ENCODE data around the gene CD1C.

CD1C gene

GRCh38 chr1:158286941-158287346 lies 2.8 kb upstream of the CD1C start:
- no peak for TF ChIP-seq CTCF (conservative IDR thresholded peaks at IDR 0.05)
- no peak for TF ChIP-seq ZFX (IDR thresholded peaks at IDR 0.05)
- H3K27ac ChIP-seq = no peak overlapping the region

- H3K27ac ChIP-seq = no peak overlapping the region
- TF ChIP-seq CTCF (conservative IDR thresholded peaks at IDR 0.05) = no peak
- TF ChIP-seq ZFX (IDR thresholded peaks at IDR 0.05) = no peak
These were observed 660 bp downstream of the CD1C start for GRCh38 chr1:158290321-158290844.

GRCh38 chr1:158295791-158296190 lies 6.1 kb downstream of the CD1C start:
- TF ChIP-seq ZFX (IDR thresholded peaks at IDR 0.05) (no peak), CTCF (conservative IDR thresholded peaks at IDR 0.05) (no peak)
- no peak overlapping the region for H3K27ac ChIP-seq

GRCh38 chr1:158310623-158311022 lies 20.9 kb downstream of the CD1C start:
- no peak overlapping the region for H3K27ac ChIP-seq
- no peak for TF ChIP-seq CTCF (conservative IDR thresholded peaks at IDR 0.05)
- no peak for TF ChIP-seq ZFX (IDR thresholded peaks at IDR 0.05)

GRCh38 chr1:158311066-158311465 lies 21.3 kb downstream of the CD1C start:
- TF ChIP-seq CTCF (conservative IDR thresholded peaks at IDR 0.05) (no peak), ZFX (IDR thresholded peaks at IDR 0.05) (no peak)
- no peak overlapping the region for H3K27ac ChIP-seq

- no peak overlapping the region for H3K27ac ChIP-seq
- TF ChIP-seq CTCF (conservative IDR thresholded peaks at IDR 0.05) (no peak), ZFX (IDR thresholded peaks at IDR 0.05) (no peak)
These were observed 34.1 kb downstream of the CD1C start for GRCh38 chr1:158323866-158324265.

GRCh38 chr1:158324395-158324794 lies 34.7 kb downstream of the CD1C start:
- no peak for TF ChIP-seq CTCF (conservative IDR thresholded peaks at IDR 0.05)
- TF ChIP-seq ZFX (IDR thresholded peaks at IDR 0.05) = no peak
- no peak overlapping the region for H3K27ac ChIP-seq
